ENCODE measurements around the gene FGF4.

Gene FGF4

GRCh38 chr11:69775163-69775755 is at the start of gene FGF4:
FGF4 (minus strand) TSS chr11:69775341; CDS start chr11:69775084, 257 bp downstream.
- Histone ChIP-seq H3K4me1 (ENCODE audit: control insufficient read depth, insufficient read depth, low read length) (peaks cover 42% of the 10 kb centered on the region), H3K36me3 (ENCODE audit: control insufficient read depth, insufficient read depth, low read length) (no peaks in the 10 kb centered on the region), H3K27ac (ENCODE audit: low read depth, low read length) (no peak within 1 kb of the TSS), H3K9ac (ENCODE audit: low read length) (peak within 1 kb of the TSS; percentile 64), H3K9me3 (ENCODE audit: control insufficient read depth, insufficient read depth, low read depth, low read length) (no peaks in the 10 kb centered on the region), H3K4me3 (ENCODE audit: low read depth, low read length) (peak within 1 kb of the TSS; percentile 58), H3K27me3 (ENCODE audit: control insufficient read depth, insufficient read depth, low read length) (peaks cover 59% of the 10 kb centered on the region)

GRCh38 chr11:69823641-69824265 is 48.6 kb upstream of the FGF4 start:
- Histone ChIP-seq H3K27me3 (ENCODE audit: control insufficient read depth, insufficient read depth, low read length) (peaks cover 58% of the 10 kb centered on the region), H3K4me3 (ENCODE audit: low read depth, low read length) (no peak overlapping the region), H3K4me1 (ENCODE audit: control insufficient read depth, insufficient read depth, low read length) (peaks cover 11% of the 10 kb centered on the region; the same call in 1 of the 2 replicates), H3K9ac (ENCODE audit: low read length) (no peak overlapping the region), H3K27ac (ENCODE audit: low read depth, low read length) (no peak overlapping the region), H3K36me3 (ENCODE audit: control insufficient read depth, insufficient read depth, low read length) (no peaks in the 10 kb centered on the region), H3K9me3 (ENCODE audit: control insufficient read depth, insufficient read depth, low read depth, low read length) (0 out of 2 replicates have a peak, but pooled peaks cover 4% of the 10 kb centered on the region)

GRCh38 chr11:69822676-69823494 is 47.7 kb upstream of the FGF4 start:
- Histone ChIP-seq H3K27me3 (ENCODE audit: control insufficient read depth, insufficient read depth, low read length) (peaks cover 66% of the 10 kb centered on the region), H3K4me1 (ENCODE audit: control insufficient read depth, insufficient read depth, low read length) (peaks cover 3% of the 10 kb centered on the region; the same call in 1 of the 2 replicates), H3K9ac (ENCODE audit: low read length) (no peak overlapping the region), H3K36me3 (ENCODE audit: control insufficient read depth, insufficient read depth, low read length) (no peaks in the 10 kb centered on the region), H3K27ac (ENCODE audit: low read depth, low read length) (no peak overlapping the region), H3K9me3 (ENCODE audit: control insufficient read depth, insufficient read depth, low read depth, low read length) (0 out of 2 replicates have a peak, but pooled peaks cover 4% of the 10 kb centered on the region), H3K4me3 (ENCODE audit: low read depth, low read length) (no peak overlapping the region)

- Histone ChIP-seq H3K9ac (ENCODE audit: low read length) (no peak overlapping the region), H3K27ac (ENCODE audit: low read depth, low read length) (no peak overlapping the region), H3K9me3 (ENCODE audit: control insufficient read depth, insufficient read depth, low read depth, low read length) (no peaks in the 10 kb centered on the region), H3K36me3 (ENCODE audit: control insufficient read depth, insufficient read depth, low read length) (no peaks in the 10 kb centered on the region), H3K27me3 (ENCODE audit: control insufficient read depth, insufficient read depth, low read length) (peaks cover 80% of the 10 kb centered on the region), H3K4me1 (ENCODE audit: control insufficient read depth, insufficient read depth, low read length) (peaks cover 9% of the 10 kb centered on the region), H3K4me3 (ENCODE audit: low read depth, low read length) (no peak overlapping the region)
Observed at GRCh38 chr11:69821511-69822040, 46.4 kb upstream of the FGF4 start.

GRCh38 chr11:69820441-69820840 is 45.3 kb upstream of the FGF4 start:
- no peaks in the 10 kb centered on the region for H3K9me3 ChIP-seq (ENCODE audit: control insufficient read depth, insufficient read depth, low read depth, low read length)
- no peak overlapping the region for H3K4me3 ChIP-seq (ENCODE audit: low read depth, low read length)
- H3K9ac ChIP-seq (ENCODE audit: low read length): no peak overlapping the region
- peaks cover 88% of the 10 kb centered on the region for H3K27me3 ChIP-seq (ENCODE audit: control insufficient read depth, insufficient read depth, low read length)
- peaks cover 13% of the 10 kb centered on the region for H3K4me1 ChIP-seq (ENCODE audit: control insufficient read depth, insufficient read depth, low read length)
- no peak overlapping the region for H3K27ac ChIP-seq (ENCODE audit: low read depth, low read length)
- H3K36me3 ChIP-seq (ENCODE audit: control insufficient read depth, insufficient read depth, low read length): no peaks in the 10 kb centered on the region

GRCh38 chr11:69819541-69820070 is 44.5 kb upstream of the FGF4 start:
- H3K4me1 ChIP-seq (ENCODE audit: control insufficient read depth, insufficient read depth, low read length): peaks cover 10% of the 10 kb centered on the region
- no peaks in the 10 kb centered on the region for H3K9me3 ChIP-seq (ENCODE audit: control insufficient read depth, insufficient read depth, low read depth, low read length)
- H3K4me3 ChIP-seq (ENCODE audit: low read depth, low read length): peak overlapping the region; percentile 45; the same call in 1 of the 2 replicates
- no peaks in the 10 kb centered on the region for H3K36me3 ChIP-seq (ENCODE audit: control insufficient read depth, insufficient read depth, low read length)
- H3K9ac ChIP-seq (ENCODE audit: low read length): no peak overlapping the region
- H3K27me3 ChIP-seq (ENCODE audit: control insufficient read depth, insufficient read depth, low read length): peaks cover 96% of the 10 kb centered on the region
- no peak overlapping the region for H3K27ac ChIP-seq (ENCODE audit: low read depth, low read length)

GRCh38 chr11:69818603-69819441 is 43.7 kb upstream of the FGF4 start, which contains the start of gene FGF3:
FGF3 (minus strand) TSS chr11:69819416; CDS start chr11:69818933, 483 bp downstream.
- Histone ChIP-seq H3K27ac (ENCODE audit: low read depth, low read length) (no peak within 1 kb of the TSS), H3K9me3 (ENCODE audit: control insufficient read depth, insufficient read depth, low read depth, low read length) (no peaks in the 10 kb centered on the region), H3K4me1 (ENCODE audit: control insufficient read depth, insufficient read depth, low read length) (peaks cover 10% of the 10 kb centered on the region), H3K27me3 (ENCODE audit: control insufficient read depth, insufficient read depth, low read length) (peaks cover 99% of the 10 kb centered on the region), H3K36me3 (ENCODE audit: control insufficient read depth, insufficient read depth, low read length) (no peaks in the 10 kb centered on the region), H3K9ac (ENCODE audit: low read length) (no peak within 1 kb of the TSS), H3K4me3 (ENCODE audit: low read depth, low read length) (peak within 1 kb of the TSS; percentile 47)

- Histone ChIP-seq H3K36me3 (ENCODE audit: control insufficient read depth, insufficient read depth, low read length) (no peaks in the 10 kb centered on the region), H3K4me3 (ENCODE audit: low read depth, low read length) (peak overlapping the region; percentile 47), H3K27me3 (ENCODE audit: control insufficient read depth, insufficient read depth, low read length) (peaks cover 99% of the 10 kb centered on the region), H3K9me3 (ENCODE audit: control insufficient read depth, insufficient read depth, low read depth, low read length) (no peaks in the 10 kb centered on the region), H3K4me1 (ENCODE audit: control insufficient read depth, insufficient read depth, low read length) (peaks cover 10% of the 10 kb centered on the region), H3K9ac (ENCODE audit: low read length) (no peak overlapping the region), H3K27ac (ENCODE audit: low read depth, low read length) (no peak overlapping the region)
Observed at GRCh38 chr11:69818231-69818602, 43.1 kb upstream of the FGF4 start.

- Histone ChIP-seq H3K9me3 (ENCODE audit: control insufficient read depth, insufficient read depth, low read depth, low read length) (no peaks in the 10 kb centered on the region), H3K27ac (ENCODE audit: low read depth, low read length) (no peak overlapping the region), H3K36me3 (ENCODE audit: control insufficient read depth, insufficient read depth, low read length) (no peaks in the 10 kb centered on the region), H3K9ac (ENCODE audit: low read length) (peak overlapping the region; percentile 30), H3K4me1 (ENCODE audit: control insufficient read depth, insufficient read depth, low read length) (peaks cover 10% of the 10 kb centered on the region), H3K27me3 (ENCODE audit: control insufficient read depth, insufficient read depth, low read length) (peaks cover 95% of the 10 kb centered on the region), H3K4me3 (ENCODE audit: low read depth, low read length) (peak overlapping the region; percentile 47)
Observed at GRCh38 chr11:69817265-69818230, 42.4 kb upstream of the FGF4 start.

All from HUES6 (cell line).